Measurements from ENCODE around the gene LAMB3.

The LAMB3 gene

DNA sequence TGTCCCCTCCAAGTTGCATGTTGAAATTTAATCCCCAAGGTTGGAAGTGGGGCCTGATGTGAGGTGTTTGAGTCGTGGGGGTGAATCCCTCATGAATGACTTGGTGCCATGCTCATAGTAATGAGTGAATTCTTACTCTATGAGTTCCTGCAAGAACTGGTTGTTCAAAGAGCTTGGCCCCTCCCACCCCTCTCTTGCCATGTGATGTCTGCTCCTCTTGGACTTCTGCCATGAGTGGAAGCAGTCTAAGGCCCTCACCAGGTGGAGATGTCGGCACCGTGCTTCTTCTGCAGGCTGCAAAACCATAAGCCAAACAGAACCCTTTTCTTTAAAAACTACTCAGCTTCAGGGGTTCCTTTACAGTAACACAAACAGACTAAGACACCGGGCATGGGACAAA lies 37.3 kb upstream of the LAMB3 start:
- no peak overlapping the region for H3K4me3 ChIP-seq (ENCODE audit: low read depth, low read length)
- DNase-seq (ENCODE audit: low read depth), result peak; percentile 8
- TF ChIP-seq, protein P1, sequence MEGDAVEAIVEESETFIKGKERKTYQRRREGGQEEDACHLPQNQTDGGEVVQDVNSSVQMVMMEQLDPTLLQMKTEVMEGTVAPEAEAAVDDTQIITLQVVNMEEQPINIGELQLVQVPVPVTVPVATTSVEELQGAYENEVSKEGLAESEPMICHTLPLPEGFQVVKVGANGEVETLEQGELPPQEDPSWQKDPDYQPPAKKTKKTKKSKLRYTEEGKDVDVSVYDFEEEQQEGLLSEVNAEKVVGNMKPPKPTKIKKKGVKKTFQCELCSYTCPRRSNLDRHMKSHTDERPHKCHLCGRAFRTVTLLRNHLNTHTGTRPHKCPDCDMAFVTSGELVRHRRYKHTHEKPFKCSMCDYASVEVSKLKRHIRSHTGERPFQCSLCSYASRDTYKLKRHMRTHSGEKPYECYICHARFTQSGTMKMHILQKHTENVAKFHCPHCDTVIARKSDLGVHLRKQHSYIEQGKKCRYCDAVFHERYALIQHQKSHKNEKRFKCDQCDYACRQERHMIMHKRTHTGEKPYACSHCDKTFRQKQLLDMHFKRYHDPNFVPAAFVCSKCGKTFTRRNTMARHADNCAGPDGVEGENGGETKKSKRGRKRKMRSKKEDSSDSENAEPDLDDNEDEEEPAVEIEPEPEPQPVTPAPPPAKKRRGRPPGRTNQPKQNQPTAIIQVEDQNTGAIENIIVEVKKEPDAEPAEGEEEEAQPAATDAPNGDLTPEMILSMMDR (IDR thresholded peaks at IDR 0.05; ENCODE audit: control insufficient read depth, extremely low read depth, insufficient read depth), result no peak

DNA sequence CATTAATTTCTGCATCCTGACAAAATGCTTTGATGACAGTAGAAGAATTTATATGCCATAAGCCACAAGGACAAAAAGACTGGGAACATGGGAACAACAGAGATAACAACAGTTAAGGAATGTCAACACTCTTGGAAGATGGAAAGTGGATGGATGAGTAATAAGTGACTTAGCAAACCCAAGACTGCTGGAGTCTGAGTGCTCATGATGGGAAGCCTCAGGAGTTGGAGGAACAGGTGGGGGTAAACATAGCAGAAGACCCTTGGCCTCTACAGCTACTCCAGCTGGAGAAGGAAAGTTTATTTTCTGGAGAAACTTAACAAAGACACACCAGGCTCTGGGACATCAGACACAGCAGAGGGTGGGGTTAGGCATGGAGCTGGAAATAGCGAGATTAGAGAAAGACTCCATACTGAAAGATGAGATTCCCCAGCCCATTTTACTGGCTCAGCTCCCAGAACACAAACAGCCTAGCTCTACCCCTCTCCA lies 36.6 kb upstream of the LAMB3 start:
- no peak overlapping the region for H3K4me3 ChIP-seq (ENCODE audit: low read depth, low read length)
- TF ChIP-seq, protein P1 (IDR thresholded peaks at IDR 0.05; ENCODE audit: control insufficient read depth, extremely low read depth, insufficient read depth), result no peak
- DNase-seq (ENCODE audit: low read depth), result no peak

DNA sequence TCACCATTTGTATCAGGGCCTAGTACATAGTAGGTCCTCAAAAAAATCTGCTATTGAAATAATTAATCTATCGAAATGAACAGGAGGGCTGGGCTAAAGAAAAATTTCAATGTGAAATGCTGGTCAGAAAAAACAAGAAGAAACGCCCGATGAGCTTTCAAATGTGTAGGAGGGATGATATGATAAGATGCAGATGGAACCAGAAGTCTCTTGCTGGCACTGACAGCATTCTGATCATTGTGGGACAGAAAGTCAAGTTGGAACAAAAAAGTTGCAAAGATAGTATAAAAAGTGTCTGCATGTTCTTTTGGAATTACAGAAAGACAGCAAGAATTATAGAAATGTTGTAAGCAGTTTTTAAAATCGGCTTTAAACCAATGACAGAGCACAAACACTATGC lies 34.1 kb upstream of the LAMB3 start:
- H3K4me3 ChIP-seq (ENCODE audit: low read depth, low read length), result no peak overlapping the region
- no peak for DNase-seq (ENCODE audit: low read depth)
- TF ChIP-seq, protein P1 (IDR thresholded peaks at IDR 0.05; ENCODE audit: control insufficient read depth, extremely low read depth, insufficient read depth), result no peak

DNA sequence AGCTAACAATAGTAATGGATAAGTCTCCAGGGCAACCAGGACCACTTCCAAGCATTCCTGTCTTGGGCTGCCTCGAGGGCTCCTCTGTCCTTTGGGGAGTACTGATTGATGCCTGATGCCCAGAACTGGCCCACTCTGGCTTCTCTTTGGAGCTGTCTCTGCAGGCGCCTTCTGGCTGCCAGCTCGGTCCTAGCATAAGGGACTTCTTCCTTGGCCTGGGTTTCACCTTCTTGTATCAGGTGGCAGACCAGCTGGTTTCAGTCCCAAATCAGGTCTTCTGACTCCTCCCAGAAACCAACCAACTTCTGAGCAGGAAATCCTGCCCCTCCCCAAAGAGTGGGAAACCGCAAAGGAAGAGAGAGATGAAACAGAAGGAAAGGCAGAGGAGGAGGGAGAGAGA lies 33.6 kb upstream of the LAMB3 start:
- no peak for DNase-seq (ENCODE audit: low read depth)
- no peak overlapping the region for H3K4me3 ChIP-seq (ENCODE audit: low read depth, low read length)
- TF ChIP-seq, protein P1 (IDR thresholded peaks at IDR 0.05; ENCODE audit: control insufficient read depth, extremely low read depth, insufficient read depth), result no peak

DNA sequence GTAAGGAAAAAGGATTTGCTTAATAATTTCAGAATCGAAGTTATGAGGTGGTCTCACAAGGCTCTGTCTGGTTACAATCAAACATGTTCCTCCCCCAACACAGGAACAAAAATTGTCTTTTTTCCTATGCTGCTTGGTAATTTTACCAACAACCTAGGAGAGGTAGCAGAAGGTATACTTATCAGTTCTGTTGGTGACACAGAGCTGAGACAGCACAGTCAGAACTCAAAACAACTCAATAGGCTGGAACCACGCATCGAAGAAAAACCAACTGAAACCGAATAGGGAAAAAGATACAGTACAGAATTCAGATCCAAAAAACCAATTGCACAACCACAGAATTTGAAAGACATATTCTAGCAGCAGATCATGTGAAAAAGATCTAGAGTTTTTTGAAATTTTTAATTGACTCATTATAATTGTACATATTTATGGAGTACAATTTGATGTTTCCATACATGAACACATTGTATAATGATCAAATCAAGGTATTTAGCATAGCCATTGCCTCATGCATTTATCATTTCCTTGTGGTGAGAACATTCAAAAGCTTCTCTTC lies 26.8 kb upstream of the LAMB3 start:
- H3K4me3 ChIP-seq (ENCODE audit: low read depth, low read length), result no peak overlapping the region

DNA sequence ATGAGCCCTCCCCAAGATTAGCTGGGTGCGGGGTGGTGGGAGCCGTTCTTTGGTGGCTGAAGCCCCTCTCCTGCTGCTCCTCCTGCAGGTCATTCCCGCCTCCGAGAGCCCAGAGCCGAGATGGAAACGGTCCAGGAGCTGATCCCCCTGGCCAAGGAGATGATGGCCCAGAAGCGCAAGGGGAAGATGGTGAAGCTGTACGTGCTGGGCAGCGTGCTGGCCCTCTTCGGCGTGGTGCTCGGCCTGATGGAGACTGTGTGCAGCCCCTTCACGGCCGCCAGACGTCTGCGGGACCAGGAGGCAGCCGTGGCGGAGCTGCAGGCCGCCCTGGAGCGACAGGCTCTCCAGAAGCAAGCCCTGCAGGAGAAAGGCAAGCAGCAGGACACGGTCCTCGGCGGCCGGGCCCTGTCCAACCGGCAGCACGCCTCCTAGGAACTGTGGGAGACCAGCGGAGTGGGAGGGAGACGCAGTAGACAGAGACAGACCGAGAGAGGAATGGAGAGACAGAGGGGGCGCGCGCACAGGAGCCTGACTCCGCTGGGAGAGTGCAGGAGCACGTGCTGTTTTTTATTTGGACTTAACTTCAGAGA lies 23.4 kb upstream of the LAMB3 start:
- no peak for DNase-seq (ENCODE audit: low read depth)
- TF ChIP-seq, protein P1 (IDR thresholded peaks at IDR 0.05; ENCODE audit: control insufficient read depth, extremely low read depth, insufficient read depth), result no peak

More for the DNA sequence above, 26.8 kb upstream of the LAMB3 start:
- no peak for DNase-seq (ENCODE audit: low read depth)
- TF ChIP-seq, protein P1 (IDR thresholded peaks at IDR 0.05; ENCODE audit: control insufficient read depth, extremely low read depth, insufficient read depth), result no peak

More for the DNA sequence above, 23.4 kb upstream of the LAMB3 start:
- H3K4me3 ChIP-seq (ENCODE audit: low read depth, low read length), result no peak overlapping the region

Data from LNCaP clone FGC (cell line).